Measurements from ENCODE around the gene OR4K17. TPM values are rescaled to one million over a fixed set of nuclear protein-coding genes. Genes with fewer than 3 reads are reported as not detected.
"Not testable (repeated sequence)": the region's sequence is repeated elsewhere in the genome, so short reads cannot be mapped to it uniquely, and the experiment has no call there.

Gene OR4K17
- total RNA-seq, 2 donors from 2014 or later, result not detected

GRCh38 chr14:20118795-20119194 is 8.3 kb downstream of the OR4K17 start:
- Histone ChIP-seq H3K36me3 (no peaks in the 10 kb centered on the region), H3K4me3 (no peak overlapping the region), H3K9me3 (peaks cover 0 to 28% of the 10 kb centered on the region in 2 donors), H3K27me3 (no peaks in the 10 kb centered on the region), H3K4me1 (no peaks in the 10 kb centered on the region), H3K27ac (no peak overlapping the region)
- TF ChIP-seq, protein P1, sequence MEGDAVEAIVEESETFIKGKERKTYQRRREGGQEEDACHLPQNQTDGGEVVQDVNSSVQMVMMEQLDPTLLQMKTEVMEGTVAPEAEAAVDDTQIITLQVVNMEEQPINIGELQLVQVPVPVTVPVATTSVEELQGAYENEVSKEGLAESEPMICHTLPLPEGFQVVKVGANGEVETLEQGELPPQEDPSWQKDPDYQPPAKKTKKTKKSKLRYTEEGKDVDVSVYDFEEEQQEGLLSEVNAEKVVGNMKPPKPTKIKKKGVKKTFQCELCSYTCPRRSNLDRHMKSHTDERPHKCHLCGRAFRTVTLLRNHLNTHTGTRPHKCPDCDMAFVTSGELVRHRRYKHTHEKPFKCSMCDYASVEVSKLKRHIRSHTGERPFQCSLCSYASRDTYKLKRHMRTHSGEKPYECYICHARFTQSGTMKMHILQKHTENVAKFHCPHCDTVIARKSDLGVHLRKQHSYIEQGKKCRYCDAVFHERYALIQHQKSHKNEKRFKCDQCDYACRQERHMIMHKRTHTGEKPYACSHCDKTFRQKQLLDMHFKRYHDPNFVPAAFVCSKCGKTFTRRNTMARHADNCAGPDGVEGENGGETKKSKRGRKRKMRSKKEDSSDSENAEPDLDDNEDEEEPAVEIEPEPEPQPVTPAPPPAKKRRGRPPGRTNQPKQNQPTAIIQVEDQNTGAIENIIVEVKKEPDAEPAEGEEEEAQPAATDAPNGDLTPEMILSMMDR (IDR thresholded peaks at IDR 0.05), result no peak
- no peak for DNase-seq (ENCODE audit: low spot score)

DNA sequence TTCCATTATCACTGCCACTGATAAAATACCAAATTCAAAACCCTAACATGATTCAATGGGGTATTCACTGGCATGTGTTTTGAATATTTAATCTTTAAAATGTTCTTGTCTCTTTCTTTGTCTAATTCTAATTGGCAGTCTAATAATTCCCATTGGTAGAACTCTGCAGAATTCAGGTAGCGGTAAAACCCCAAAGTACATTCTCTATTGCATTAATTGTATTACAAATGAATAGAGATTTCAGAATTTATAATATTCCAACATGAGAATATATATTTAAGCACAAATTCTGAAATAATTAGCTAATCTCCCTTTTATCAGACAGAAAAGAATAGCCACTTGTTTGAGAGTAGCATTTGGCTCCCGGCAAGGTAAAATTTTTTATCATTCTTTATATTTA is 28.0 kb downstream of the OR4K17 start, which contains the start of gene OR4N5:
OR4N5 (plus strand) TSS at position 301 of the 400 bp plus-strand sequence. CDS start 4,916 bp downstream, outside the sequence.
- TF ChIP-seq, protein P1 (IDR thresholded peaks at IDR 0.05), result no peak
- no peaks in the 10 kb centered on the region for H3K27me3 ChIP-seq
- H3K36me3 ChIP-seq, result no peaks in the 10 kb centered on the region
- H3K27ac ChIP-seq, result no peak within 1 kb of the TSS
- no peaks in the 10 kb centered on the region for H3K9me3 ChIP-seq
- no peak for DNase-seq (ENCODE audit: low spot score)
- H3K4me1 ChIP-seq, result no peaks in the 10 kb centered on the region
- H3K4me3 ChIP-seq, result no peak within 1 kb of the TSS

GRCh38 chr14:20143911-20144310 is 33.4 kb downstream of the OR4K17 start:
- H3K4me3 ChIP-seq, result no peak overlapping the region
- no peaks in the 10 kb centered on the region for H3K36me3 ChIP-seq
- no peak overlapping the region for H3K27ac ChIP-seq
- DNase-seq (ENCODE audit: low spot score), result no peak
- no peaks in the 10 kb centered on the region for H3K4me1 ChIP-seq
- H3K9me3 ChIP-seq, result no peaks in the 10 kb centered on the region
- TF ChIP-seq, protein P1 (IDR thresholded peaks at IDR 0.05), result no peak
- no peaks in the 10 kb centered on the region for H3K27me3 ChIP-seq

- no peaks in the 10 kb centered on the region for H3K9me3 ChIP-seq
- H3K27ac ChIP-seq, result no peak overlapping the region
- TF ChIP-seq, protein P1 (IDR thresholded peaks at IDR 0.05), result no peak
- no peak for DNase-seq (ENCODE audit: low spot score)
- H3K27me3 ChIP-seq, result no peaks in the 10 kb centered on the region
- no peaks in the 10 kb centered on the region for H3K4me1 ChIP-seq
- no peaks in the 10 kb centered on the region for H3K36me3 ChIP-seq
- no peak overlapping the region for H3K4me3 ChIP-seq
Observed at GRCh38 chr14:20144820-20145219, 34.3 kb downstream of the OR4K17 start.

DNA sequence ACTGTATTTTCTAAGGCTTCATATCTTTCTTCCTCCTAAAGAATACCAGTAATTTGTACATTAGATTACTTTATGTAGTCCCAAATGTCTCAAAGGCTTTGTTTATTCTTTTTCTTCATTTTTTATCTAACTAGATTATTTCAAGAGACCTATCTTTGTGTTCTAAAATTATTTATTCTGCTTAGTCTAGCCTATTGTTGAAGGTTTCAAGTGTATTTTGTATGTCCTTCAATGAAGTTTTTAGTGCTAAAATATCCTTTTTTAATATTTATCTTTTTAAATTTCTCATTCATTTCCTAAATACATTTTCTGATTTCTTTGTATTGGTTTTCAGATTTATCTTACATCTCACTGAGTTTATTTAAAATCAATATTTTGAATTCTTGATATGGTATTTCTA is 53.9 kb downstream of the OR4K17 start:
- TF ChIP-seq, protein P1 (IDR thresholded peaks at IDR 0.05), result no peak
- DNase-seq (ENCODE audit: low spot score), result no peak

DNA sequence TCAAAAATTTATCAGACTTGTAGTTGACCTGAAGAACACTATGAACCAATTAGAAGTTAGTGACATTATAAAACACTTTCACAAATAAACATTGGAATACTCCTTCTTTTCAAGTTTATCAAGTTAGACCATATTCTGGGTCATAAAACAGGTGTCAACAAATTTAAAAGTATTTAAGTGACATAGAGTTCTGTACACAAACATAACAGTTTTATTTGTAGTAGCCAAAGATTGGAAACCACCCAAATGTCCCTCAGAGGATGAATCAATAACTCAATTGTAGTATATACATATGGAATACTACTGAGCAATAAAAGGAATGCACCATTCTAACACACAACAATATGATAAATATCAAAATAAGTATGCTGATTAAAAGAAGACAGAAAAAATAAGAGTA is 56.6 kb downstream of the OR4K17 start:
- Histone ChIP-seq H3K27ac (no peak overlapping the region), H3K4me3 (no peak overlapping the region), H3K4me1 (no peaks in the 10 kb centered on the region), H3K9me3 (peaks cover 0 to 26% of the 10 kb centered on the region in 2 donors), H3K36me3 (no peaks in the 10 kb centered on the region), H3K27me3 (no peaks in the 10 kb centered on the region)
- DNase-seq (ENCODE audit: low spot score), result no peak
- TF ChIP-seq, protein P1 (IDR thresholded peaks at IDR 0.05), result no peak

More for the DNA sequence above, 53.9 kb downstream of the OR4K17 start:
- Histone ChIP-seq H3K36me3 (no peaks in the 10 kb centered on the region), H3K9me3 (peaks cover 0 to 26% of the 10 kb centered on the region in 2 donors), H3K27me3 (no peaks in the 10 kb centered on the region), H3K4me1 (no peaks in the 10 kb centered on the region), H3K4me3 (no peak overlapping the region), H3K27ac (no peak overlapping the region)

- not testable (repeated sequence) for H3K4me3 ChIP-seq; H3K4me1 ChIP-seq; H3K9me3 ChIP-seq; H3K36me3 ChIP-seq; DNase-seq (ENCODE audit: low spot score); H3K27me3 ChIP-seq; H3K27ac ChIP-seq
Observed at GRCh38 chr14:20169852-20170251, 59.3 kb downstream of the OR4K17 start.
